Measurements from ENCODE around the gene PSMB11.
"Not testable (repeated sequence)": the region's sequence is repeated elsewhere in the genome, so short reads cannot be mapped to it uniquely, and the experiment has no call there.

The PSMB11 gene, protein sequence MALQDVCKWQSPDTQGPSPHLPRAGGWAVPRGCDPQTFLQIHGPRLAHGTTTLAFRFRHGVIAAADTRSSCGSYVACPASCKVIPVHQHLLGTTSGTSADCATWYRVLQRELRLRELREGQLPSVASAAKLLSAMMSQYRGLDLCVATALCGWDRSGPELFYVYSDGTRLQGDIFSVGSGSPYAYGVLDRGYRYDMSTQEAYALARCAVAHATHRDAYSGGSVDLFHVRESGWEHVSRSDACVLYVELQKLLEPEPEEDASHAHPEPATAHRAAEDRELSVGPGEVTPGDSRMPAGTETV

DNA sequence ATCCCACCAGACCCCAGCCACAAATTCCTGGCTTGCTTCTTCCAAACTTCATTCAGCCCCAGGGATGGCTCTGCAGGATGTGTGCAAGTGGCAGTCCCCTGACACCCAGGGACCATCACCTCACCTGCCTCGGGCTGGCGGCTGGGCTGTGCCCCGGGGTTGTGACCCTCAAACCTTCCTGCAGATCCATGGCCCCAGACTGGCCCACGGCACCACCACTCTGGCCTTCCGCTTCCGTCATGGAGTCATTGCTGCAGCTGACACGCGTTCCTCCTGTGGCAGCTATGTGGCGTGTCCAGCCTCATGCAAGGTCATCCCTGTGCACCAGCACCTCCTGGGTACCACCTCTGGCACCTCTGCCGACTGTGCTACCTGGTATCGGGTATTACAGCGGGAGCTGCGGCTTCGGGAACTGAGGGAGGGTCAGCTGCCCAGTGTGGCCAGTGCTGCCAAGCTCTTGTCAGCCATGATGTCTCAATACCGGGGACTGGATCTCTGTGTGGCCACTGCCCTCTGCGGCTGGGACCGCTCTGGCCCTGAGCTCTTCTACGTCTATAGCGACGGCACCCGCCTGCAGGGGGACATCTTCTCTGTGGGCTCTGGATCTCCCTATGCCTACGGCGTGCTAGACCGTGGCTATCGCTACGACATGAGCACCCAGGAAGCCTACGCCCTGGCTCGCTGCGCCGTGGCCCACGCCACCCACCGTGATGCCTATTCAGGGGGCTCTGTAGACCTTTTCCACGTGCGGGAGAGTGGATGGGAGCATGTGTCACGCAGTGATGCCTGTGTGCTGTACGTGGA lies at the start of gene PSMB11:
PSMB11 (plus strand) TSS at position 51 of the 804 bp plus-strand sequence; CDS start at position 65, 14 bp downstream.
- DNase-seq (ENCODE audit: low read depth in 1 of 2, low spot score in 1 of 2) = no peak

DNA sequence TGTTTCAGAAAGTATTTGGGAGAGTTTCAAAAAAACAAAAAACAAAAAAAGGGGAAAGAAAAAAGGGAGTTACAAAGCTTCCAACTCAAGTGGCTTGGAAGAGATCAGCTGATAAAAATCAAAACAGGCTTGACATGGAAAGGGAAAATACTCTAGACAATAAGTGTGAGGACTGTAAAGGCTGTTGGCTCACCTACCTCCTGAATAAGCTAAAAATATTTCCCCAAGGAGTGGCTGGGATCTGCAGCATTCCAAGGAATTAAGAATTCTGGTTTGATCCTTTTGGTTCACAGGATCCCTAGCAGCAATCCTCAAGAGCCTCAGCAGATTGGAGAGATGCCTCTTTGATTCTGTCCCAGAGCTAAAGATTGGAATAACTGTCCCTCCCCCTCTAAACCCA lies 48.5 kb upstream of the PSMB11 start:
- DNase-seq (ENCODE audit: low read depth in 1 of 2, low spot score in 1 of 2) = no peak

DNA sequence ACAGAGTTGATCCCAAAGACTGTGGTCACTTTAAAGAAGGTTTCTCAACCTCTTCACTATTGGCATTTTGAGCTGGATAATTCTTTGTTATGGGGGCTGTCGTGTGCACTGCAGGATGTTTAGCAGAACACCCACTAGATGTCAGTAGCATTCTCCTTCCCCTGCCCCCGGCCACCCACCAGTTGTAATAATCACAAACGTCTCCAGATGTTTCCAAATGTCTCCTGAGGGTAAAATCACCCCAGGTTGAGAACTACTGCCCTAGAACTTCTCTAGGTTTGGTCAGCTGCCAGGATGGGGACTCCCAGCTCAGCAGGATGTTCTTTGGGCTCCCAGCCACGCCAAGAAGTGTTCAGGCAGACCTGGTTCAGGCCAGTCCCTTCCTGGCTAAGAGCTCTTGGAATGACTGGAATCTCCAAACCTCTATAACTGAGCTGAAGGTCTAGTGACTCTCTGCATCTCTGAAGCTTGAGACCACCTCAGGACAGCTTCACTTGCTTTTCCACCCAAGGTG lies 47.2 kb upstream of the PSMB11 start:
- no peak for DNase-seq (ENCODE audit: low read depth in 1 of 2, low spot score in 1 of 2)

DNA sequence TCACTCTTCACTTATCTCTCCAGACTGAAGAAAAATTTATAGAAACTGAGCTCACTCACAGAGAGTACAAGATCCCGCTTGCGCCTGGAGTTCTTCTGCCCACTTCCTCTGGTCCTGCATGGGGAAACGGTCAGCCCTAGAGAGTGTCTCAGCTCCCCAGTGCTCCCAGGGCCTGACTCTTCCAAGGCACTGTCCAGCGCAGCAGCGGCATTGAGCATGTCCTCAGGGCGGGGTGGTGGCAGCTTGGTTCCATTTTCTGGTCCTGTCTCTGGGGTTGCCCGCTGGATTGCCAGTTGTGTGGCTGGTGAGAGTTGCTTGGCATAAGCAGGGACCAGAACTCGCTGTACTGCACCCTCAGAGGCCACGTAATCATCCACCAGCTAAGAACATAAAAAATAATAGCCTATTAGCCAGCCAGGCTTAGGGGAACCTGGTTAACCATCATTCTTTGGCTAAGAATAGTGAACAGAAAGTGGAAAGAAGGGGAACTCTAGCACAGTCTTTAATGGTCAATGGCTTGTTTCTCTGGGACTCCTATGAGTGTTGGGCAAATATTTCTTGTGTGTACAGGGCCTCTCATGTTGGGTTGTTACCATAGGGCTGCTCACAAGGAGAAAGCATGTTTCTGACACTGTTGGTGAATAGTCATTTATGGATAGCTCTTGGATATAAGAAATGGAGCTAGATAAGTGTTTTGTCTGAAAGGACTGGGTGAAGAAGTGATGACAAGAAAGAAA lies 46.0 kb upstream of the PSMB11 start:
- DNase-seq (ENCODE audit: low read depth in 1 of 2, low spot score in 1 of 2) = no peak

DNA sequence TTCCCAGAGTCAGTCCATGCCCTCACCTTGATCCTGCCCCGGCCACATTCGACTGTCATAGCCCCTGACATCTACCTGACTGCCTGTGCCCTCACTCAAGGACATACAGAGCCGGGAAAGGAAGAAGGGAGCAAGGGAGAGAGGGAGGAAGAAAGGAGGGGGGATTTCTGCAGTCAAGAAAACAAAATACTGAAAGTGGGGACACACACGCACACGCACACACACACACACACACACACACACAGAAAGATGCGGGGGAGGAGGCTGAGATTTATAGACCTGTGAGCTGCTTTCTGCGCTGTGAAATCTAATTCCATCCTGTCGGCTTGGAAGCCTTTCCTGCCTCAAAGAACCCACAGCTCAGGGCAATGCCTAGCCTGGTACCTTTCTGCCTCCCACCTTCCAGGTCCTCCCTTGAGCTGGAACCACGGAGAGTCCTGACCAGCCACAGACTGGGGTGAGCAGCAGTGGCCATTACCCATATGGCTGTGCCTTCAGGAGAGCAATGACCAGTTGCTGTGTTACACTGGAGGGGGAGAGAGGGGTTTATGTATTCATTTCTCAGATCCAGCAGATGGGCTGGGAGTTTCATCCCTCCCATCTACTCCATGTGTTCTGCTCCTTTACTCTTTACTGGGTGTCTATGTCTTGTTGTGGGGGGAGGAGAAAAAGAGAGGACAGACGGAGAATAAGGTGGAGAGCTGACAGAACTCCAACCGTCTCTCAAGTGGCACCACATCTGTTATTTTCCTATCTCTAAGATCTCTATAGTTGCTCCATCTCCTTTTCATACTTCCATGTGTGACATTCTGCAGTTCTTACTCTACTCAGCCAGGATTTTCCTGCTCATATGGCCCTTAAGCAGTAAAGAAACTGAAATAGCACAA lies 45.0 kb upstream of the PSMB11 start:
- no peak for DNase-seq (ENCODE audit: low read depth in 1 of 2, low spot score in 1 of 2)

DNA sequence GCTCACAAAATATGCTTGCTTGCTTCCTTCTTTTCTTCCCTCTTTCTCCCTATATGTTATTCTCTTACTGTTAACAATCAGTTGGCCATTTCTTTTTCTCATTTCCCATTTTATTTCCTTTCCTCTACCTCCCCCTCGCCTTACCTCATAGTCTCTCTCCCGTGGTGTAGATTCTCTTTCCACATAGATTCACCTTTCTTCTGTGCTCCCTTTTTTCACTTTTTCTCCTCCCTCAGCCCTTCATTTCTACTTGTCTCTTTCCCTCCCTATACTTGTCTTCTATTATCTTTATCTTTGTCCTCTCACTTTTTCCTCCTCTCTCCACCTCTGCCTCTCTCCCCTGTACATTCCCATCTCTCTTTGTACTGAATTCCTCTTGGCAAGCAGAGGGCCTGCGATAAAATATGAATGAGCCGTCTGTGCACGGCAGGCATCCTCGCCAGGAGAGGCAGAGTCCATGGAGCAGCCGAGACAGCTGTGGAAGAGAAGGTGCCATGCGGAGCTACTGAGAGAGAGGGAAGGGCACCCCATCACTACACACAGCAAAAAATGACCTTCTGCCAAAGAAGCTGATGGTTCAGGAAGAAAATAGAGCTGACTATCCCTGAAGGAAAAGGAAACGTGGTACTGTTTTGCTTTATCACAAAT lies 44.2 kb upstream of the PSMB11 start:
- DNase-seq (ENCODE audit: low read depth in 1 of 2, low spot score in 1 of 2) = no peak

DNA sequence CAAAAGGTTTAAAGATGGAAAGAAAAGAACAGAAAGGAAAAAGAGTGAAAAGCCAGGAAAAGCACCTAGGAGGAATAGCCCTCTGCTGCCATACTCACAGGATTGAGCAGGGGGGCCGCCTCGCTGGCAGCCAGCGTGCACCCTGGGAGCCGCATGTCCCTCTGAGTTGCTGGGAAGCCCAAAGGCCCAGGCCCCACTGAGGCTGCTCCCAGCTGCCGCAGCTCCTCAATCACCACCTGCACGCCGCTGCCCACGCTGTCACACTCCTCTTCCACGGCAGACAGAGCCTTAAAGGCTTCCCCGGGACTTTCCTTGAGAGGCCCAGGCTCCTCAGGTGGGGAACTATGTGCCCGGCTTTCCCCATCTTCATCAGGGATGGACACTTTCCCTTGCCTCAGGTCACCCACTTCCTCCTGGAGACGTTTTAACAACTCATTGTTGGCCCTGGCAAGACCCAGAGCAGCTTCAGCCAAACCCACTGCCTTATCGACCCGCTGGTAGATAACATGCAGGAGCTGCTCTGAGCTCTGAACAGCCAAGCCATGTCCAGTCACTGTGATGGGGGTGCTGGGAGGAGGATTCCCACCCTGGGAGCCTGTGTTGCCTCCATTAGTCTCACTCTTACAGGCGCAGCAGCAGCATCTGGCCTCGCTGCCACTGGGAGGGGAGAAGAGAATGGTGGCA lies 43.5 kb upstream of the PSMB11 start:
- no peak for DNase-seq (ENCODE audit: low read depth in 1 of 2, low spot score in 1 of 2)

DNA sequence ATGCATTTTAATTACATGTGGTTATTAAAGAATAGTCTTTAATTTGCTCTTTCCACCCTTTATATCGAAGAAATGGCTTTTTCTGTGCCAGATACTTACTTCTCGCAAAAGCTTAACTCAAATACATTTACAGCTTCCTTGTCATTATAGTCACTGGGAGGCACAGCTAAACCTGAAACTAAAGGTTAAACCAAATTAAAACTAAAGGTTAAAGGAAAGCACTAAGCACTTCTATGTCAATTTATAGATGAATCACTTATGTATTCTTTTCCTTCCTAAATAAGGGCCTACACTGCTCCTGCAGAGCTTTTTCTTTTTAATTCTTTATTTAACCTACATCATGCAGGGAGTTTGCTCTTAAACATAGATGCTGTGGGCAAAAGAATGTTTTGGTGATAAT lies 41.2 kb upstream of the PSMB11 start:
- no peak for DNase-seq (ENCODE audit: low read depth in 1 of 2, low spot score in 1 of 2)

DNA sequence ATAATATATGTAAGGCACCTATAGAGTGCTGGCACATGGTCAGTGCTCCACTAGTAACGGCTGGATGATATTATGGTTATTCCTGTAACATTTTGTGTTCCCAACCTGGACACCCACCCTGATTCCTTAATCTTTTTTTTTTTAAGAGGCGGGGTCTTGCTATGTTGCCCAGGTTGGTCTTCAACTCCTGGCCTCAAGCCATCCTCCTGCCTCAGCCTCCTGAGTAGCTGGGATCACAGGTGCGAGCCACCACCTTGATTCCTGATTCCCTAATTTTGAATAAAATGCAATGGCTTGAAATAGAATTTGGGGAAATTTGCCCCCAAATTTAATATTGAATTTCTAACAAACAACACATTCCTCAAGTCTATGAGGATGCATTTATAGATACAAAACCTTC lies 39.4 kb upstream of the PSMB11 start:
- no peak for DNase-seq (ENCODE audit: low read depth in 1 of 2, low spot score in 1 of 2)

DNA sequence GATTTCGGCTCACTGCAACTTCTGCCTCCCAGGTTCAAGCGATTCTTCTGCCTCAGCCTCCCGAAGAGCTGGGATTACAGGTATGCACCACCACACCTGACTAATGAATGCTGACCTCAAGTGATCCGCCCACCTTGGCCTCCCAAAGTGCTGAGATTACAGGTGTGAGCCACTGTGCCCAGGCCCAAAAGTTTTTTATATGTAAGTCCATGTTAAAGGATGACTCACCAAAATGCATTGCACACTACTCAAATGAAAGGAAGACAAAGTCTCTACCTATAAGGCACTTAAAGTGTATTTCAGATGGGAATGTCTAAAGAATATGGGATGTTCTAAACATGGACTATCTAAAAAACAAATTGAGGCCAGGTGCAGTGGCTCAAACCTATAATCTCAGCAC lies 37.7 kb upstream of the PSMB11 start:
- not testable (repeated sequence) for DNase-seq (ENCODE audit: low read depth in 1 of 2, low spot score in 1 of 2)

DNA sequence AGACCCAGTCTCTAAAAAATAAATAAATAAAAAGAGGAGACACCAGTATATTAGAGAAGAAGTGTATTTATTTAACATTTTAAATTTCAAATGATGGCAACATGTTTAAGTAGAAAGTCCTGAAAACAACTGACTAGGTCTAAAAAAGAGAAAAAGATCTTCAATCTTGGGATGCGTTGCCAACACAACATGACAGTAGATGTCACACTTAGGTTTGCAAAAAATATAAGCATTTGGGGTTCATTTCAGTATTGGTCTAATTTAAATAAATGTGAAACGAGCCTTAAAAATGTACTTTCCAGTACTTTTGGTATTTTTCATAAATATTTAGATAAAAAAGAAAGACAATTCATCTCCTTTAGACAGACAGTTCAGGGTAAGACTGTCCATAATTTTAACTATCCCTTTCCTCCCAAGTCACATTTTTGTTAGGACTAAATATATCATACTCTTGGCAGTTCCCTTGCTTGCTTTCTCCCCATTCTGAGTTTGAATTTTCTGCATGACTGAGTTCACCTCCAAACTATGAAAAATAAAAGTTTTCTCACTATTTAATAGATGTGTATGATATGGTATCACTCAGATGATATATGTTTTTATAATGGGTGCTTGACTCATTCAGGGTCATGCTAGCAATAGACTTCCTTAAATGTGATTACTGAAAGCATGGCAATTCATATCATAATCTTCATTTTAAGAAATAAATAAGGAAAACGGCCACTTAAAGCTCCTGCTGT lies 36.4 kb upstream of the PSMB11 start:
- no peak for DNase-seq (ENCODE audit: low read depth in 1 of 2, low spot score in 1 of 2)

DNA sequence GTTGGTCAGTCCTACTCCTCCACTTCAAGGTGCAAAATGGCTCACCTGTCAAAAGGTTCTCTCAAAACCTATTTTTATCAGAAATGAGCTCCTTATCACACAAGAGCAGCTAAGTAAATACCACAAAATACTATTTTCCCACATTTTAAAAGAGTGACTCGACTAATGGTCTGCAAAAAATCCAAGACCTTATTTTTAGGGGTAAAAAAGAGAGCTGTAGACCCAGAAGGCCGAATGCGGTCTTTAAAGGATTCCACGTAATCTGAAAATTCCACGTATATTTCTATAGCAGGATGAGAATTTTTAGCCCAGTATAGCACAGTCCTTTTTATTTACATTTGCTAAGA lies 35.9 kb upstream of the PSMB11 start:
- no peak for DNase-seq (ENCODE audit: low read depth in 1 of 2, low spot score in 1 of 2)

DNA sequence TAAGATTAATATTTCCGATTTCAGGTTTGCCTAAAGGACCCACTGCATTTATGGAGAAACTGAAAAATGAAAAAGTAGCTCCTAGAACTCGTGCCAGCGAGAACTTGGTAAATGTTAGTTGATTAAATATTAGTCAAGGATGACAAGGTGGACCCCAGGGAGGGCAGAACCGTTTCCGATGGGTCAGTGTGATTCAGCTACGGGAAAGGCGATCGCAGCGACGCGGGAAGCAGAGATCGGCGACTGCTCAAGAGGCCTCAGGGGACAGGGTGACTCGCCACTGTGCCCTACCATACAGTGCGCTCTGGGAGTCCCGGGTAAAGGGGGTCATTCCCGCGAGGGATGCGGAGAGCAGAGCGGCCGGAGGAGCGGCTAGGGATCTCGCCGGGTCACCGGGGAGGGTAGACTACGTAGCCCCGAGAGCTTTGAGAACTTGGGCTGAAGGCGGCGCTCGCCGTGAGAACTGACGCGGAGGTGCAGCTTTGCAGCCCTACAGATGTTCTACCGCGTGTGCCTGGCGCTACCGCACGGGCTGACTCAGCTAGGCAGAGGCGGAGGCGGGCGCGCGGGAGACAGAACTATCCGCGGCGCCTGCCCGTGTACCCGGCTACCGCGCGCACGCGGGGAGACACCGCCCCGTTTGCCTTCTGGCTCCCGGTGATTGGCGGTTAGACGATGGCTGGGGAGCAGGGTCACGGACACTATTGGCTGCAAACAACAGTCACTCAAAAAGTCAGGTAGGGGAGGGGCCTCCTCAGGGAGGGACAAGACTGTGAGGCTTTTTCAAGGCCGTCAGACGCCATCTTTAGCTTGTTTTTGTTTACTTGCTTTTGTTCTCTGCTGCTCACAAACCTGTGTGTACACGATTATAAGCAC lies 35.2 kb upstream of the PSMB11 start:
- DNase-seq (ENCODE audit: low read depth in 1 of 2, low spot score in 1 of 2) = peak; percentile 88 to 95

DNA sequence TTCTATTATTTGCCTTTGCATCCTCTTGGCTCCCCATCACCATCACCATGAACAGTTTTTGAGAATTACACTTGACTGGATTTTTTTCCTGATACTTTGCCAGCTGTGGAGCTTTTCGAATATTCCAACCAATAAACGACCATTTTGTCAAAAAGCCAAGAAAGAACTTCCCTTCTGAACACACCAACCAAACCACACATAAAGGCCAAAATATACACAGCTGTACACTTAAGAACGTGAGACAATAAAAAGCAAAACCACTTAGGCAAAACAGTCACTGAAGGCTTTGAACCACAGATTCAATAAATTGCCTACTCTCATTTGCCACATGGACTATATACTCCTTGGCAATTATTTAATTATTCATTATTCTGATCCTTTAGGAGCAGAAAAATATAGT lies 33.2 kb upstream of the PSMB11 start:
- no peak for DNase-seq (ENCODE audit: low read depth in 1 of 2, low spot score in 1 of 2)

DNA sequence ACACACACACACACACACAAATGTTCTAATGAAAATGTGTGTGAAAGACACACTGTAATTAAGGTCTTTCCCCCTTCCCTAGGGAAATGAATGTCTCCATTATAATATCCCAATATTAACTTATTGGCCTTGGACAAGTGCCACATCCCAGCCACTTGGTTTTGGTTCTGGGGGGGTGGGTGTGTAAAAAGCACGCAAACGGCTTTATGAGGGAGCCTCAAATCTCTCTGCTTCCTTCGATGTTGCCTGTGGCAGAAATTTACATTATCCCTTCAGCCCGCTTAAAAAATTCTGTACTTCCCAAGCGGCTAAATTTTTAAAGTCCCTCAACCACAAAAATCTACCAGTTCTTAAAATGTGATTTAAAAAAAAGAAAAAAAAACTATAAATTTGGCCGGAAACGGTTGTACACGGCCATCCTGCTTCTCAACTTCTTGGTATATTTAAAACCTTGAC lies 32.5 kb upstream of the PSMB11 start:
- no peak for DNase-seq (ENCODE audit: low read depth in 1 of 2, low spot score in 1 of 2)

DNA sequence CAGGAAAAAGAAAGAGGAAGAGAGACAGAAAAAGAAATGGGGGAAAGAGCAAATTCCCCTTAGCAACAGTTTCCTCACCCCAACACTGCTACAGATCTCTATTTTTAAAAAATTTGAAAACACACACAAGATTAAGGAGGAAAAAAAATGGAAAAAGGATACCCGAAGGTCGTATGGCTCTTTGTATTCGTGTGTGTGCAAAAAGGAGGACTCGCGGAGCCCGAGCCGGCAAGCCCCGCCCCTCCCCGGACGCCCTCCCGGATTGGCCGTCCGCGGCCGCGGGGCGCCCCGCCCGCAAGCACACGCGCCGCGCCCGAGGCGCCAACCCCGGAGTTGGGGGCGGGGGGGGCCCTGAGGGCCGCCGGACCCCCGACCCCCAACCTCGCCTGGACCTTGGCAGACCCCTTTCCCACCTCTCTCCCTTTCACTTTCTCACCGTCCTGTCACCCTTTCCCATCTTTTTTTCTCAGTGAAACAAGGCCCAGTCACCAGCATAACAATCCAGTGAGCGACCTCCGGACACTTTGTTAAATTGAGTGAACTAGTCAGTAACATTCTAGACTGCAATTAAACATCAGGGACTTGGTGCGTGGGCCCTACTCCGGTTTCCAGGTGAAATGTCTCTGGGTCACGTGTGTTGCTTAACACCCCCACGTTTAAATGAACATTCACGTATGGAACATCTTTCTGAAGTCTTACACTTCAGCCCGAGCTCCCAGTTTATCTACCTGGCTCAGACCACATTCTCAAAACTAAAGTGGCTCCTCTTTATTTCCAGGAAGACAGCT lies 31.9 kb upstream of the PSMB11 start, which contains the start of gene C14orf93:
C14orf93 (minus strand) TSS at position 205 of the 788 bp plus-strand sequence. CDS start 11,120 bp downstream, outside the sequence.
- DNase-seq (ENCODE audit: low read depth in 1 of 2, low spot score in 1 of 2) = peak; percentile 59 to 76

Data from stimulated activated CD4-positive, alpha-beta T cell treated with anti-CD3 and anti-CD28 coated beads, Interleukin-15, amount 100 ng/mL, for 1 hour (primary cell).